Endothelial cell of umbilical vein (primary cell): ENCODE data around the gene CDC25C.

ENCODE experiments used
- CTCF ChIP-seq, 2 donors: IDR thresholded peaks; 1 replicate in 1 of 2; 2 replicates in 1 of 2; pipeline ENCODE4 v1.5.1; 2011; ENCODE audit warnings: low read length in 2 of 2, mild to moderate bottlenecking in 2 of 2, moderate library complexity in 2 of 2, control low read depth in 1 of 2, inconsistent platforms in 1 of 2, low read depth in 1 of 2; ENCODE audit not compliant: insufficient read depth in 1 of 2; ENCODE audit errors: extremely low read depth in 1 of 2
- EZH2 ChIP-seq: IDR thresholded peaks from 2 replicates; pipeline ENCODE4 v1.6.1; 2012; ENCODE audit warnings: borderline replicate concordance, low read depth, mild to moderate bottlenecking, moderate library complexity, low read length, inconsistent platforms; ENCODE audit not compliant: severe bottlenecking
- FOS ChIP-seq: IDR thresholded peaks from 2 replicates; pipeline ENCODE4 v1.6.1; 2011; ENCODE audit warnings: mild to moderate bottlenecking, low read length, moderate library complexity, borderline replicate concordance; ENCODE audit not compliant: insufficient read depth
- GATA2 ChIP-seq: IDR thresholded peaks from 2 replicates; pipeline ENCODE4 v1.7.0; 2011; ENCODE audit warnings: low read depth, mild to moderate bottlenecking, moderate library complexity, mixed read lengths, low read length; ENCODE audit not compliant: insufficient read length, insufficient read depth
- JUN ChIP-seq: IDR thresholded peaks from 2 replicates; pipeline ENCODE4 v1.6.1; 2011; ENCODE audit warnings: borderline replicate concordance, low read depth; ENCODE audit not compliant: insufficient read length, insufficient read depth
- MAX ChIP-seq: IDR thresholded peaks from 2 replicates; pipeline ENCODE4 v1.6.1; 2011; ENCODE audit not compliant: insufficient read depth, insufficient read length
- MYC ChIP-seq: IDR thresholded peaks from one replicate; pipeline ENCODE4 v1.6.1; 2011; ENCODE audit warnings: mild to moderate bottlenecking, low read depth, low read length
- POLR2A ChIP-seq: IDR thresholded peaks from 2 replicates; pipeline ENCODE4 v1.6.1; 2012; ENCODE audit warnings: low read depth, mild to moderate bottlenecking, control low read depth, low read length
- POLR2AphosphoS5 ChIP-seq: IDR thresholded peaks from 2 replicates; pipeline ENCODE4 v1.6.1; 2012; ENCODE audit warnings: low read depth, mild to moderate bottlenecking, control low read depth, low read length, moderate library complexity; ENCODE audit not compliant: insufficient read depth

DNA sequence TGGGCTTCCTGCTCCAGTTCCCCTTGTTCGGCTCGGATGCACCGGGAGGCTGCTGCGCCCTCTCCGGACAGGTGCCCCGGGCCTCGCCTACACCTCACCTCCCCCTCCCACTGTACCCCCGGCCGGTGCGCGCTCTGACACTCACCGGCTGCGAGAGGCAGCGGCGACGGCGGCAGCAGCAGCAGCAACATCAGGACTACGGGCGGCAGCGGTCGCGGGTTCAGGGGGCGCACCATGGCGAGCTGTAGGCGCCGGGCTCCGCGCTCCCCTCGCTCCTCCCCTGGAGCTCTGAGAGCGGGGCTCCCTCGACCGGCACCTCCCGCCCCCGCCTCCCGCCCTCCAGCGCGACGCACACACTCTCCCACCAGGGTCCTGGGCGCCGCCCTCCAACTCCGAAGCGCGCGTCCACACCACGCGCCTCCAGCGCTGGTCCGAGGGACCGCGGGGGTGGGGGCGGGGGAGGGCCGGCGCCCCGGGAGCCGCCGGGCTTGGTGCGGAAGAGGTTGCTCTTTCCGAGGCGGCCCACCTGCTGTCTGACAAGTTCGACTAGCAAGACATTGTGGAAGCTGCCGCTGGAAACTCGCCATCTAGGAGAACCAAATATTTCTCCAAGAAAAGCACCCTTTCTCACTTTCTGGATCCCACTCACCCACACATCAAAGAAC is 57.3 kb downstream of the CDC25C start, which contains the start of gene GFRA3:
- no peak for TF ChIP-seq POLR2A
- no peak for TF ChIP-seq FOS
- TF ChIP-seq CTCF (IDR thresholded peaks at IDR 0.05; ENCODE audit: extremely low read depth in 1 of 2, insufficient read depth in 1 of 2, low read depth in 1 of 2, low read length in 2 of 2) = no peak
- TF ChIP-seq POLR2AphosphoS5 = no peak
- no peak for TF ChIP-seq MYC
- TF ChIP-seq EZH2 = peak; percentile 32
- no peak for TF ChIP-seq MAX
- TF ChIP-seq JUN = no peak
- TF ChIP-seq GATA2 = no peak
